Esophagus mucosa (tissue), 1 donor: ENCODE data around the gene FMC1. TPM values are rescaled to one million over a fixed set of nuclear protein-coding genes. Genes with fewer than 3 reads are reported as not detected.
"Not testable (repeated sequence)": the region's sequence is repeated elsewhere in the genome, so short reads cannot be mapped to it uniquely, and the experiment has no call there.

Source experiments
- ATAC-seq: fragments of 200-7000 bp; cut with Tn5 transposase; one replicate; pipeline ENCODE4 v1.9.1; 2020
- total RNA-seq: library from RNA; stranded (reverse); gene quantifications from one replicate; pipeline ENCODE4 v1.2.4, GENCODE V29; 2023
- donor health status: DM: yes; HTN: yes; CAD: no.

Gene FMC1
- 9.6 TPM for total RNA-seq

- ATAC-seq = peak; percentile 78
Measured at GRCh38 chr7:139341058-139341775, at the start of gene FMC1. FMC1 (plus strand) TSS chr7:139341337; CDS start chr7:139341385, 48 bp downstream.

GRCh38 chr7:139292821-139293220, 48.3 kb upstream of the FMC1 start:
- ATAC-seq = no peak

- ATAC-seq = no peak
Measured at GRCh38 chr7:139293534-139293933, 47.6 kb upstream of the FMC1 start.

GRCh38 chr7:139294241-139294640, 46.9 kb upstream of the FMC1 start:
- ATAC-seq = no peak

- ATAC-seq = no peak
Measured at GRCh38 chr7:139294951-139295575, 46.1 kb upstream of the FMC1 start.

GRCh38 chr7:139297795-139298194, 43.3 kb upstream of the FMC1 start:
- ATAC-seq = no peak

- ATAC-seq = no peak
Measured at GRCh38 chr7:139299296-139299695, 41.8 kb upstream of the FMC1 start.

GRCh38 chr7:139300390-139300789, 40.7 kb upstream of the FMC1 start:
- no peak for ATAC-seq

- ATAC-seq = no peak
Measured at GRCh38 chr7:139304517-139304916, 36.6 kb upstream of the FMC1 start.

- ATAC-seq = no peak
Measured at GRCh38 chr7:139317939-139318505, 23.1 kb upstream of the FMC1 start.

- ATAC-seq = peak; percentile 28
Measured at GRCh38 chr7:139321071-139321745, 19.9 kb upstream of the FMC1 start.

GRCh38 chr7:139324709-139325108, 16.4 kb upstream of the FMC1 start:
- not testable (repeated sequence) for ATAC-seq

GRCh38 chr7:139328375-139328774, 12.8 kb upstream of the FMC1 start:
- ATAC-seq = no peak

GRCh38 chr7:139329119-139329518, 12.0 kb upstream of the FMC1 start:
- ATAC-seq = no peak

GRCh38 chr7:139330333-139331030, 10.7 kb upstream of the FMC1 start:
- ATAC-seq = no peak

GRCh38 chr7:139332697-139333359, 8.3 kb upstream of the FMC1 start:
- ATAC-seq = peak; percentile 36

GRCh38 chr7:139333443-139333842, 7.7 kb upstream of the FMC1 start:
- not testable (repeated sequence) for ATAC-seq

GRCh38 chr7:139334399-139335150, 6.6 kb upstream of the FMC1 start:
- no peak for ATAC-seq

GRCh38 chr7:139339025-139339424, 2.1 kb upstream of the FMC1 start:
- no peak for ATAC-seq

- ATAC-seq = no peak
Measured at GRCh38 chr7:139339698-139340036, 1.5 kb upstream of the FMC1 start.

- peak; percentile 96 for ATAC-seq
Measured at GRCh38 chr7:139340037-139340807, 915 bp upstream of the FMC1 start.
